Gastrocnemius medialis (tissue), 4 donors: ENCODE results near the gene RFC4.

ENCODE experiments used
- POLR2A ChIP-seq, 2 donors: fragments of 450-650 bp; IDR thresholded peaks; one replicate each; pipeline ENCODE4 v1.6.1; 2017; ENCODE audit warnings: antibody characterized with exemption in 2 of 2, mild to moderate bottlenecking in 2 of 2, moderate library complexity in 2 of 2
- TF ChIP-seq, protein P1 (sequence below), 5 experiments: fragments of 450-650 bp in 3 of 5; fragments of 200-600 bp in 2 of 5; sonication (generic) in 2 of 5; IDR thresholded peaks in 4 of 5; conservative IDR thresholded peaks in 1 of 5; 1 replicate in 4 of 5; 2 replicates in 1 of 5; pipeline ENCODE4 v1.5.1; 2016 to 2019; ENCODE audit warnings: antibody characterized with exemption in 5 of 5, mild to moderate bottlenecking in 3 of 5, moderate library complexity in 3 of 5

DNA sequence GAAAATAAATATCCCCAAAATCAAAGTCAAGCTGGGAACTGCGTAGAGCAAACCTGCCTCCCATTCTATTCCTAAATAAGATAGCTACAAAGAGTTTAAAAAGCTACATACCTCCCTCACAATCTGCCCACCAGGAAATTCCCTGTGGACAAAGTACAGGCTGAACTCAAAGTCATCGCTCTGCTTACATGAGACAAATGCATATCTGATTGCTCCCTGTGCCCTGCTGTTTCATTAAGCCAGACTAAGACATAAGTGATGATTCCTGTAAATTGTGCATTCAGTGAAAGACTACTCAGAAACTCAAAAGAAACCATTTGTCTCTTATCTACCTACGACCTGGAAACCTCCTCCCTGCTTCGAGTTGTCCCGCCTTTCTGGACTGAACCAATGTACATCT, 51.4 kb downstream of the RFC4 start:
- TF ChIP-seq, protein P1, sequence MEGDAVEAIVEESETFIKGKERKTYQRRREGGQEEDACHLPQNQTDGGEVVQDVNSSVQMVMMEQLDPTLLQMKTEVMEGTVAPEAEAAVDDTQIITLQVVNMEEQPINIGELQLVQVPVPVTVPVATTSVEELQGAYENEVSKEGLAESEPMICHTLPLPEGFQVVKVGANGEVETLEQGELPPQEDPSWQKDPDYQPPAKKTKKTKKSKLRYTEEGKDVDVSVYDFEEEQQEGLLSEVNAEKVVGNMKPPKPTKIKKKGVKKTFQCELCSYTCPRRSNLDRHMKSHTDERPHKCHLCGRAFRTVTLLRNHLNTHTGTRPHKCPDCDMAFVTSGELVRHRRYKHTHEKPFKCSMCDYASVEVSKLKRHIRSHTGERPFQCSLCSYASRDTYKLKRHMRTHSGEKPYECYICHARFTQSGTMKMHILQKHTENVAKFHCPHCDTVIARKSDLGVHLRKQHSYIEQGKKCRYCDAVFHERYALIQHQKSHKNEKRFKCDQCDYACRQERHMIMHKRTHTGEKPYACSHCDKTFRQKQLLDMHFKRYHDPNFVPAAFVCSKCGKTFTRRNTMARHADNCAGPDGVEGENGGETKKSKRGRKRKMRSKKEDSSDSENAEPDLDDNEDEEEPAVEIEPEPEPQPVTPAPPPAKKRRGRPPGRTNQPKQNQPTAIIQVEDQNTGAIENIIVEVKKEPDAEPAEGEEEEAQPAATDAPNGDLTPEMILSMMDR (IDR thresholded peaks at IDR 0.05 in 4 of 5, conservative IDR thresholded peaks at IDR 0.05 in 1 of 5), result no peak
- no peak for TF ChIP-seq POLR2A (IDR thresholded peaks at IDR 0.05)
